ENCODE measurements around the gene TSKS.

GRCh38 chr19:49800771-49801170 lies 37.7 kb upstream of the TSKS start:
- TF ChIP-seq POLR2AphosphoS5 (IDR thresholded peaks at IDR 0.05) (no peak), POLR2A (IDR thresholded peaks at IDR 0.05; ENCODE audit: low read depth) (no peak), EP300 (IDR thresholded peaks at IDR 0.05) (no peak)
- TF ChIP-seq, protein P1, sequence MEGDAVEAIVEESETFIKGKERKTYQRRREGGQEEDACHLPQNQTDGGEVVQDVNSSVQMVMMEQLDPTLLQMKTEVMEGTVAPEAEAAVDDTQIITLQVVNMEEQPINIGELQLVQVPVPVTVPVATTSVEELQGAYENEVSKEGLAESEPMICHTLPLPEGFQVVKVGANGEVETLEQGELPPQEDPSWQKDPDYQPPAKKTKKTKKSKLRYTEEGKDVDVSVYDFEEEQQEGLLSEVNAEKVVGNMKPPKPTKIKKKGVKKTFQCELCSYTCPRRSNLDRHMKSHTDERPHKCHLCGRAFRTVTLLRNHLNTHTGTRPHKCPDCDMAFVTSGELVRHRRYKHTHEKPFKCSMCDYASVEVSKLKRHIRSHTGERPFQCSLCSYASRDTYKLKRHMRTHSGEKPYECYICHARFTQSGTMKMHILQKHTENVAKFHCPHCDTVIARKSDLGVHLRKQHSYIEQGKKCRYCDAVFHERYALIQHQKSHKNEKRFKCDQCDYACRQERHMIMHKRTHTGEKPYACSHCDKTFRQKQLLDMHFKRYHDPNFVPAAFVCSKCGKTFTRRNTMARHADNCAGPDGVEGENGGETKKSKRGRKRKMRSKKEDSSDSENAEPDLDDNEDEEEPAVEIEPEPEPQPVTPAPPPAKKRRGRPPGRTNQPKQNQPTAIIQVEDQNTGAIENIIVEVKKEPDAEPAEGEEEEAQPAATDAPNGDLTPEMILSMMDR (IDR thresholded peaks at IDR 0.05), result no peak
